Raji (cell line): ENCODE results near the gene CAPN1.

Experiments
- POLR2A ChIP-seq: IDR thresholded peaks from 2 replicates; pipeline ENCODE4 v1.6.1; 2011; ENCODE audit warnings: low read depth, low read length, control low read depth; ENCODE audit not compliant: insufficient read depth

Gene CAPN1

DNA sequence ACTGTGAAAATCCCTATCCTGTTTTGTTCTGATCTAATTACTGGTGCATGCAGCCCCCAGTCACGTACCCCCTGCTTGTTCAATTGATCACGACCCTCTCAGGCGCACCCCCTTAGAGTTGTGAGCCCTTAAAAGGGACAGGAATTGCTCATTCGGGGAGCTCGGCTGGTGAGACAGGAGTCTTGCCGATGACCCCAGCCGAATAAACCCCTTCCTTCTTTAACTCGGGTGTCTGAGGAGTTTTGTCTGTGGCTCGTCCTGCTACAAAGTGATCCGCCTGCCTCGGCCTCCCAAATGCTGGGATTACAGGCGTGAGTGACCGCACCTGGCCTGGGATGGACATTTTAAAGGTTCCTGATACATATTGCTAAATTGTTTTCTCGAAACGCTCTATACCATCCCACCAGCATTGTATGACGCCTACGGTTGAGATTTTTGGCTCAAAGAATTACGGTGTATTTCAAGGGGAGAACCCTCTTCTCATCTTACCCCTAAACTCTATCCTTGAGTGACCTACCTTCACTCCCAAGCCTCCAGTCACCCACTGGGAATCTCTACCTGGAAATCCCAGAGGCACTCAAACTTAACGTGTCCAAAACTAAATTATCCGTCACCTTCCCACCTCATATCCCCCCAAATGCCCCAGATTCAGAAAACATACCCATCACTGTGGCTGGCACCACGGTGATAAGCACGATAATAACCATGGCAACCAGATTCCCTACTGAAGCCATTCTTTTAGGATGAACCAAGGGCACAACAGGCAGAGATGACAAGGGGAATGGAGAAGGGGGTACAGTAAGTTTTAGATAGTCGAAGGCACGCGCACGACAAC, 79.2 kb downstream of the CAPN1 start:
- no peak for TF ChIP-seq POLR2A
